Measurements from ENCODE around the gene FAM200A. TPM values are rescaled to one million over a fixed set of nuclear protein-coding genes. Genes with fewer than 3 reads are reported as not detected.
A peak's percentile ranks its signal among the peaks of the same experiment; 100 is the strongest.
"Not testable (repeated sequence)": the region's sequence is repeated elsewhere in the genome, so short reads cannot be mapped to it uniquely, and the experiment has no call there.

Gene FAM200A
- total RNA-seq, 2 donors from 2014 or later = 2.3 to 2.5 TPM

- Mint-ChIP-seq H3K27me3 (no peaks in the 10 kb centered on the region), H3K4me3 (no peak overlapping the region), H3K4me1 (peaks cover 6% of the 10 kb centered on the region), H3K36me3 (ENCODE audit: low read depth) (peaks cover 6% of the 10 kb centered on the region), H3K27ac (no peak overlapping the region)
- ATAC-seq (no peak), DNase-seq (no peak)
- H3K9me3 ChIP-seq (ENCODE audit: control insufficient read depth, low read length, poor library complexity, severe bottlenecking) = no peaks in the 10 kb centered on the region
Observed at GRCh38 chr7:99571768-99572167, 19.9 kb upstream of the FAM200A start.

- not testable (repeated sequence) for ATAC-seq; DNase-seq; H3K4me3 Mint-ChIP-seq; H3K9me3 ChIP-seq (ENCODE audit: control insufficient read depth, low read length, poor library complexity, severe bottlenecking); H3K27ac Mint-ChIP-seq; H3K27me3 Mint-ChIP-seq
- Mint-ChIP-seq H3K36me3 (ENCODE audit: low read depth) (peaks cover 14% of the 10 kb centered on the region), H3K4me1 (peaks cover 18% of the 10 kb centered on the region)
Observed at GRCh38 chr7:99568770-99569169, 16.9 kb upstream of the FAM200A start.

GRCh38 chr7:99563650-99564049, 11.7 kb upstream of the FAM200A start:
- Mint-ChIP-seq H3K4me1 (peaks cover 28% of the 10 kb centered on the region), H3K27ac (peak overlapping the region; percentile 76), H3K36me3 (ENCODE audit: low read depth) (peaks cover 19% of the 10 kb centered on the region)

GRCh38 chr7:99562832-99563231, 10.9 kb upstream of the FAM200A start:
- Mint-ChIP-seq H3K27ac (peak overlapping the region; percentile 57), H3K4me1 (peaks cover 32% of the 10 kb centered on the region), H3K27me3 (no peaks in the 10 kb centered on the region), H3K36me3 (ENCODE audit: low read depth) (peaks cover 22% of the 10 kb centered on the region), H3K4me3 (peak overlapping the region; percentile 9)
- ATAC-seq (no peak), DNase-seq (no peak)
- H3K9me3 ChIP-seq (ENCODE audit: control insufficient read depth, low read length, poor library complexity, severe bottlenecking) = no peaks in the 10 kb centered on the region

More at GRCh38 chr7:99563650-99564049, 11.7 kb upstream of the FAM200A start:
- Mint-ChIP-seq H3K4me3 (no peak overlapping the region), H3K27me3 (no peaks in the 10 kb centered on the region)
- no peaks in the 10 kb centered on the region for H3K9me3 ChIP-seq (ENCODE audit: control insufficient read depth, low read length, poor library complexity, severe bottlenecking)
- ATAC-seq (no peak), DNase-seq (no peak)

GRCh38 chr7:99562114-99562784, 10.3 kb upstream of the FAM200A start:
- DNase-seq = no peak
- H3K4me3 Mint-ChIP-seq = no peak overlapping the region
- peaks cover 36% of the 10 kb centered on the region for H3K4me1 Mint-ChIP-seq
- H3K27ac Mint-ChIP-seq = peak overlapping the region; percentile 57
- no peak for ATAC-seq
- H3K27me3 Mint-ChIP-seq = no peaks in the 10 kb centered on the region
- no peaks in the 10 kb centered on the region for H3K9me3 ChIP-seq (ENCODE audit: control insufficient read depth, low read length, poor library complexity, severe bottlenecking)
- peaks cover 22% of the 10 kb centered on the region for H3K36me3 Mint-ChIP-seq (ENCODE audit: low read depth)

GRCh38 chr7:99561737-99562051, 9.8 kb upstream of the FAM200A start:
- H3K36me3 Mint-ChIP-seq (ENCODE audit: low read depth) = peaks cover 22% of the 10 kb centered on the region
- DNase-seq = no peak
- no peaks in the 10 kb centered on the region for H3K9me3 ChIP-seq (ENCODE audit: control insufficient read depth, low read length, poor library complexity, severe bottlenecking)
- H3K4me1 Mint-ChIP-seq = peaks cover 38% of the 10 kb centered on the region
- no peak overlapping the region for H3K4me3 Mint-ChIP-seq
- H3K27ac Mint-ChIP-seq = peak overlapping the region; percentile 57
- ATAC-seq = no peak
- H3K27me3 Mint-ChIP-seq = no peaks in the 10 kb centered on the region

GRCh38 chr7:99560834-99561736, 9.2 kb upstream of the FAM200A start:
- no peak for DNase-seq
- peaks cover 22% of the 10 kb centered on the region for H3K36me3 Mint-ChIP-seq (ENCODE audit: low read depth)
- peaks cover 35% of the 10 kb centered on the region for H3K4me1 Mint-ChIP-seq
- H3K9me3 ChIP-seq (ENCODE audit: control insufficient read depth, low read length, poor library complexity, severe bottlenecking) = no peaks in the 10 kb centered on the region
- peak overlapping the region; percentile 100 for H3K27ac Mint-ChIP-seq
- no peak overlapping the region for H3K4me3 Mint-ChIP-seq
- no peak for ATAC-seq
- H3K27me3 Mint-ChIP-seq = no peaks in the 10 kb centered on the region

GRCh38 chr7:99559175-99559915, 7.4 kb upstream of the FAM200A start:
- Mint-ChIP-seq H3K36me3 (ENCODE audit: low read depth) (peaks cover 19% of the 10 kb centered on the region), H3K27ac (peak overlapping the region; percentile 100), H3K27me3 (no peaks in the 10 kb centered on the region), H3K4me1 (peaks cover 35% of the 10 kb centered on the region), H3K4me3 (peak overlapping the region; percentile 100)
- DNase-seq (no peak), ATAC-seq (no peak)
- no peaks in the 10 kb centered on the region for H3K9me3 ChIP-seq (ENCODE audit: control insufficient read depth, low read length, poor library complexity, severe bottlenecking)

GRCh38 chr7:99558306-99559174, 6.6 kb upstream of the FAM200A start, which contains the start of gene ZNF655:
Gene ZNF655, plus strand, starts transcription at chr7:99558642. Its CDS starts 1,918 bp downstream, at chr7:99560560.
- H3K4me3 Mint-ChIP-seq = peak within 1 kb of the TSS; percentile 100
- peak; percentile 79 for ATAC-seq
- H3K9me3 ChIP-seq (ENCODE audit: control insufficient read depth, low read length, poor library complexity, severe bottlenecking) = no peaks in the 10 kb centered on the region
- peaks cover 27% of the 10 kb centered on the region for H3K4me1 Mint-ChIP-seq
- peak; percentile 78 to 84 (median 79) for DNase-seq
- H3K27me3 Mint-ChIP-seq = no peaks in the 10 kb centered on the region
- H3K36me3 Mint-ChIP-seq (ENCODE audit: low read depth) = peaks cover 11% of the 10 kb centered on the region
- H3K27ac Mint-ChIP-seq = peak within 1 kb of the TSS; percentile 100

- peak overlapping the region; percentile 100 for H3K27ac Mint-ChIP-seq
- H3K4me3 Mint-ChIP-seq = peak overlapping the region; percentile 100
- no peaks in the 10 kb centered on the region for H3K27me3 Mint-ChIP-seq
- H3K36me3 Mint-ChIP-seq (ENCODE audit: low read depth) = peaks cover 9% of the 10 kb centered on the region
- H3K4me1 Mint-ChIP-seq = peaks cover 28% of the 10 kb centered on the region
- ATAC-seq (peak; percentile 77), DNase-seq (no peak)
- H3K9me3 ChIP-seq (ENCODE audit: control insufficient read depth, low read length, poor library complexity, severe bottlenecking) = no peaks in the 10 kb centered on the region
Observed at GRCh38 chr7:99557940-99558305, 6.0 kb upstream of the FAM200A start.

- Mint-ChIP-seq H3K36me3 (ENCODE audit: low read depth) (peaks cover 6% of the 10 kb centered on the region), H3K4me1 (peaks cover 25% of the 10 kb centered on the region), H3K27ac (peak overlapping the region; percentile 100), H3K27me3 (no peaks in the 10 kb centered on the region), H3K4me3 (peak overlapping the region; percentile 100)
- DNase-seq = no peak
- H3K9me3 ChIP-seq (ENCODE audit: control insufficient read depth, low read length, poor library complexity, severe bottlenecking) = no peaks in the 10 kb centered on the region
- no peak for ATAC-seq
Observed at GRCh38 chr7:99557196-99557607, 5.3 kb upstream of the FAM200A start.

- Mint-ChIP-seq H3K36me3 (ENCODE audit: low read depth) (peaks cover 3% of the 10 kb centered on the region), H3K27ac (no peak overlapping the region), H3K4me1 (peaks cover 33% of the 10 kb centered on the region), H3K27me3 (no peaks in the 10 kb centered on the region), H3K4me3 (no peak overlapping the region)
- ATAC-seq (no peak), DNase-seq (no peak)
- H3K9me3 ChIP-seq (ENCODE audit: control insufficient read depth, low read length, poor library complexity, severe bottlenecking) = no peaks in the 10 kb centered on the region
Observed at GRCh38 chr7:99554939-99555338, 3.0 kb upstream of the FAM200A start.

Data from T-helper 17 cell (primary cell).